Activated CD4-positive, alpha-beta memory T cell treated with anti-CD3 and anti-CD28 coated beads, Interleukin-2, amount 10 ng/mL, durations not matched to agents 7 days and 5 days (primary cell): ENCODE results near the gene SMU1. TPM values are rescaled to one million over a fixed set of nuclear protein-coding genes. Genes with fewer than 3 reads are reported as not detected.

Source experiments
- CTCF ChIA-PET: fragments of 350-600 bp; sonication (Branson Sonifier 250); formaldehyde crosslinking; loops from one replicate; lab custom pipeline; 2021; ENCODE audit warnings: antibody characterized with exemption, inconsistent platforms; lab: Charles Lee
- POLR2A ChIA-PET: fragments of 350-600 bp; sonication (Branson Sonifier 250); formaldehyde crosslinking; loops from one replicate; lab custom pipeline; 2021; ENCODE audit warnings: antibody characterized with exemption; lab: Charles Lee
- DNase-seq: peaks from one replicate; pipeline ENCODE4 v3.0.0-alpha.2; 2020
- H3K27ac Mint-ChIP-seq: one replicate; pipeline ENCODE4 v1.8.0; 2021; ENCODE audit warnings: mild to moderate bottlenecking, mixed read lengths
- H3K27me3 Mint-ChIP-seq: one replicate; pipeline ENCODE4 v1.8.0; 2021; ENCODE audit warnings: mixed read lengths
- H3K36me3 Mint-ChIP-seq: one replicate; pipeline ENCODE4 v1.8.0; 2021; ENCODE audit warnings: low read depth, mixed read lengths
- H3K4me1 Mint-ChIP-seq: one replicate; pipeline ENCODE4 v1.8.0; 2021; ENCODE audit warnings: mixed read lengths
- H3K4me3 Mint-ChIP-seq: one replicate; pipeline ENCODE4 v1.8.0; 2021; ENCODE audit warnings: mild to moderate bottlenecking, mixed read lengths
- H3K9me3 Mint-ChIP-seq: one replicate; pipeline ENCODE4 v1.8.0; 2021; ENCODE audit warnings: mixed read lengths
- total RNA-seq, 2 experiments: library from RNA; stranded (reverse); gene quantifications; one replicate each; pipeline ENCODE4 v1.2.3, GENCODE V29; 2021

The SMU1 gene
- total RNA-seq, 2 experiments from 2014 or later: 22.5 to 22.9 TPM

GRCh38 chr9:33111631-33112030, 35.2 kb upstream of the SMU1 start:
- no peak for DNase-seq
- ChIA-PET POLR2A (no interaction called here), CTCF (no interaction called here)
- Mint-ChIP-seq H3K36me3 (peaks cover 39% of the 10 kb centered on the region), H3K4me1 (peaks cover 10% of the 10 kb centered on the region), H3K27me3 (no peaks in the 10 kb centered on the region), H3K9me3 (no peaks in the 10 kb centered on the region), H3K4me3 (no peak overlapping the region), H3K27ac (no peak overlapping the region)

- Mint-ChIP-seq H3K4me1 (peaks cover 7% of the 10 kb centered on the region), H3K36me3 (peaks cover 39% of the 10 kb centered on the region), H3K9me3 (no peaks in the 10 kb centered on the region), H3K27ac (no peak overlapping the region), H3K27me3 (no peaks in the 10 kb centered on the region), H3K4me3 (no peak overlapping the region)
- no peak for DNase-seq
- ChIA-PET POLR2A (no interaction called here), CTCF (no interaction called here)
These were observed 34.2 kb upstream of the SMU1 start for GRCh38 chr9:33110686-33111085.

GRCh38 chr9:33109850-33110595, 33.5 kb upstream of the SMU1 start:
- H3K36me3 Mint-ChIP-seq: peaks cover 38% of the 10 kb centered on the region
- ChIA-PET CTCF (interaction anchor here (0.7 to 1.2 kb wide), 2 partner anchors 59 to 116 kb away, joined by 3 to 4 read pairs; no protein-coding TSS in a partner anchor), POLR2A (no interaction called here)
- DNase-seq: no peak
- no peak overlapping the region for H3K27ac Mint-ChIP-seq
- H3K27me3 Mint-ChIP-seq: no peaks in the 10 kb centered on the region
- H3K4me1 Mint-ChIP-seq: peaks cover 4% of the 10 kb centered on the region
- no peak overlapping the region for H3K4me3 Mint-ChIP-seq
- H3K9me3 Mint-ChIP-seq: no peaks in the 10 kb centered on the region

GRCh38 chr9:33109097-33109496, 32.6 kb upstream of the SMU1 start:
- ChIA-PET CTCF (interaction anchor here (0.7 to 1.2 kb wide), 3 partner anchors 8 to 117 kb away, joined by 3 to 4 read pairs (median 3); no protein-coding TSS in a partner anchor), POLR2A (interaction anchor here (1.0 kb wide), 1 partner anchor 50 kb away, joined by 3 read pairs; no protein-coding TSS in a partner anchor)
- no peak for DNase-seq
- Mint-ChIP-seq H3K27ac (no peak overlapping the region), H3K27me3 (no peaks in the 10 kb centered on the region), H3K36me3 (peaks cover 29% of the 10 kb centered on the region), H3K4me1 (peaks cover 4% of the 10 kb centered on the region), H3K9me3 (no peaks in the 10 kb centered on the region), H3K4me3 (no peak overlapping the region)

- Mint-ChIP-seq H3K27me3 (no peaks in the 10 kb centered on the region), H3K36me3 (peaks cover 23% of the 10 kb centered on the region)
These were observed 32.0 kb upstream of the SMU1 start for GRCh38 chr9:33108472-33108871.

GRCh38 chr9:33107762-33108161, 31.3 kb upstream of the SMU1 start:
- peaks cover 1% of the 10 kb centered on the region for H3K4me1 Mint-ChIP-seq
- no peak overlapping the region for H3K4me3 Mint-ChIP-seq
- peaks cover 16% of the 10 kb centered on the region for H3K36me3 Mint-ChIP-seq
- POLR2A ChIA-PET: no interaction called here
- CTCF ChIA-PET: no interaction called here
- no peak overlapping the region for H3K27ac Mint-ChIP-seq
- no peaks in the 10 kb centered on the region for H3K9me3 Mint-ChIP-seq
- no peak for DNase-seq
- H3K27me3 Mint-ChIP-seq: no peaks in the 10 kb centered on the region

More at GRCh38 chr9:33108472-33108871, 32.0 kb upstream of the SMU1 start:
- Mint-ChIP-seq H3K9me3 (no peaks in the 10 kb centered on the region), H3K27ac (no peak overlapping the region), H3K4me1 (peaks cover 1% of the 10 kb centered on the region), H3K4me3 (no peak overlapping the region)
- ChIA-PET POLR2A (interaction anchor here (1.0 kb wide), 1 partner anchor 51 kb away, joined by 3 read pairs; no protein-coding TSS in a partner anchor), CTCF (no interaction called here)
- no peak for DNase-seq

GRCh38 chr9:33106827-33107621, 30.6 kb upstream of the SMU1 start:
- Mint-ChIP-seq H3K27ac (no peak overlapping the region), H3K9me3 (no peaks in the 10 kb centered on the region), H3K27me3 (no peaks in the 10 kb centered on the region), H3K4me3 (no peak overlapping the region), H3K36me3 (peaks cover 10% of the 10 kb centered on the region), H3K4me1 (peaks cover 1% of the 10 kb centered on the region)
- ChIA-PET CTCF (no interaction called here), POLR2A (interaction anchor here (1.2 kb wide), 1 partner anchor 61 kb away, joined by 3 read pairs; no protein-coding TSS in a partner anchor)
- DNase-seq: no peak

GRCh38 chr9:33106372-33106771, 29.9 kb upstream of the SMU1 start:
- Mint-ChIP-seq H3K27me3 (no peaks in the 10 kb centered on the region), H3K36me3 (peaks cover 6% of the 10 kb centered on the region), H3K27ac (no peak overlapping the region), H3K9me3 (no peaks in the 10 kb centered on the region), H3K4me1 (peaks cover 1% of the 10 kb centered on the region), H3K4me3 (no peak overlapping the region)
- ChIA-PET POLR2A (interaction anchor here (1.2 kb wide), 1 partner anchor 62 kb away, joined by 3 read pairs; no protein-coding TSS in a partner anchor), CTCF (no interaction called here)
- DNase-seq: no peak

GRCh38 chr9:33105959-33106358, 29.5 kb upstream of the SMU1 start:
- Mint-ChIP-seq H3K9me3 (no peaks in the 10 kb centered on the region), H3K27me3 (no peaks in the 10 kb centered on the region), H3K4me3 (no peak overlapping the region), H3K36me3 (peaks cover 6% of the 10 kb centered on the region), H3K27ac (no peak overlapping the region), H3K4me1 (peaks cover 1% of the 10 kb centered on the region)
- no peak for DNase-seq
- ChIA-PET CTCF (no interaction called here), POLR2A (interaction anchor here (1.2 kb wide), 1 partner anchor 62 kb away, joined by 3 read pairs; no protein-coding TSS in a partner anchor)

GRCh38 chr9:33105504-33105903, 29.0 kb upstream of the SMU1 start:
- Mint-ChIP-seq H3K4me1 (peaks cover 1% of the 10 kb centered on the region), H3K4me3 (no peak overlapping the region), H3K27me3 (no peaks in the 10 kb centered on the region), H3K27ac (no peak overlapping the region), H3K36me3 (peaks cover 6% of the 10 kb centered on the region), H3K9me3 (no peaks in the 10 kb centered on the region)
- POLR2A ChIA-PET: no interaction called here
- DNase-seq: no peak
- CTCF ChIA-PET: no interaction called here

GRCh38 chr9:33104401-33104800, 27.9 kb upstream of the SMU1 start:
- no peaks in the 10 kb centered on the region for H3K4me1 Mint-ChIP-seq
- H3K9me3 Mint-ChIP-seq: no peaks in the 10 kb centered on the region
- H3K27ac Mint-ChIP-seq: no peak overlapping the region
- H3K36me3 Mint-ChIP-seq: peaks cover 3% of the 10 kb centered on the region
- ChIA-PET CTCF (no interaction called here), POLR2A (no interaction called here)
- no peak overlapping the region for H3K4me3 Mint-ChIP-seq
- no peaks in the 10 kb centered on the region for H3K27me3 Mint-ChIP-seq
- no peak for DNase-seq

GRCh38 chr9:33103501-33104281, 27.2 kb upstream of the SMU1 start:
- Mint-ChIP-seq H3K4me3 (no peak overlapping the region), H3K9me3 (no peaks in the 10 kb centered on the region), H3K36me3 (peaks cover 3% of the 10 kb centered on the region), H3K4me1 (no peaks in the 10 kb centered on the region), H3K27ac (no peak overlapping the region), H3K27me3 (no peaks in the 10 kb centered on the region)
- ChIA-PET POLR2A (no interaction called here), CTCF (no interaction called here)
- DNase-seq: no peak
